Metanephros (tissue), 1 donor: ENCODE measurements around the gene RTP1. TPM values are rescaled to one million over a fixed set of nuclear protein-coding genes. Genes with fewer than 3 reads are reported as not detected.

ENCODE experiments used
- total RNA-seq: library from RNA; depleted of rRNA; stranded (reverse); fragments of >200 nt; gene quantifications from one replicate; pipeline ENCODE4 v1.2.3, GENCODE V29; 2014

Gene RTP1
- total RNA-seq: not detected

GRCh38 chr3:187197335-187197649 lies at the start of gene RTP1:
TSS of gene RTP1 (plus strand) at chr3:187197486. CDS start at chr3:187197516, 30 bp downstream.

Other genes starting within 250 kb of the RTP1 start
- gene RPL39L, start 58.0 kb upstream of the RTP1 start, total RNA-seq: 27.0 TPM
- gene MASP1, start 94.3 kb downstream of the RTP1 start, total RNA-seq: 8.5 TPM
- gene RTP4, start 170.9 kb downstream of the RTP1 start, total RNA-seq: 1.7 TPM